ENCODE measurements around the gene ATP5MK.
A peak's percentile ranks its signal among the peaks of the same experiment; 100 is the strongest.
"Not testable (repeated sequence)": the region's sequence is repeated elsewhere in the genome, so short reads cannot be mapped to it uniquely, and the experiment has no call there.

ATP5MK gene

DNA sequence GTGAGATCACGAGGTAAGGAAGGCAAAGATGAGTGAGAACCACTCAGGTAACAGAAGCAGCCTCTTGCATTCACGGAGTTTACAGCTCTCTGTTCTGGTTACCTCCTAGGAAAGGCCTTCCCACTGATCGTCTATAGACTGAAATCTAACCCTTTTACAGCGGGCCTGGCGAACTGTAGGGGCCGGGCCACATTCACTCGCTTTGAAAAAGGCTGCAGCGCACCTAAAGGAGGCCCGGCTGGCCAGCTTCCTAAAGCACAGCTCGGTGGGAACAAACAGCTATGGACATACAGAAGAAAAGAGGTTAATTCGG, 565 bp downstream of the ATP5MK start:
- DNase-seq = peak in 1 of 2 experiments; percentile 4

DNA sequence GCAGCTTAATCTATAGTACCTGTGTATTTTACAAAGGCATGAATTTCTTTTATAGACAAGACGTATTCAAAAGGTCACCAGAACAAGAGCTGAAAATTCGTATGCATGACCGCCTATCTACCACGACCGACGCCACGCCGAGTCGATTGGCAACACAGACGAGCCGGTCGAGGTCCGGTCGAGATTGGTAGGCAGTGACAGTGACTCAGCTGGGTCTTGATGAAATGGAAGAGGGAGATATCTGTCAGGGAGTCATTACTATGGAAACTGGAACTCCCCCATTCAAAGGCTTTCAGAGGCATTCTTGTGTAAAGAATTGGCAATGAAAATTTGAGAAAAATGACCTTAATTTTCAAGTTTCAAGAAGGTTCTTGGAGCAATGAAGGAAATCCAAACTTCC, 2.1 kb downstream of the ATP5MK start:
- no peak for DNase-seq

DNA sequence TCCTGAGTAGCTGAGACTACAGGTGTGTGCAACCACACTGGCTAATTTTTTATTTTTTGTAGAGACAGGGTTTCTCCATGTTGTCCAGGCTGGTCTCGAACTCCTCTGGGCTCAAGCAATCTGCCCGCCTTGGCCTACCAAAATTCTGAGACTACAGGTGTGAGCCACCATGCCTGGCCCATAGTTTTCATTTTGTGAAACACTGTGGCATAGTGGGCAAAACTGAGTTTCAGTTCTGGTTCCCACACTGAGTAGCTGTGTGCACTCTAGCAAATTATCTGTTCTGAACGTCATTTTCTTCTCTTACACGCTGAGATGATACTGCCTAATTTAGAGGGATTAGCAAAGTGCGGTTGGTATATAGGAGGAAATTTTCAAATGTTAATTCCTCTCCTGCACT, 13.5 kb downstream of the ATP5MK start:
- DNase-seq = no peak

DNA sequence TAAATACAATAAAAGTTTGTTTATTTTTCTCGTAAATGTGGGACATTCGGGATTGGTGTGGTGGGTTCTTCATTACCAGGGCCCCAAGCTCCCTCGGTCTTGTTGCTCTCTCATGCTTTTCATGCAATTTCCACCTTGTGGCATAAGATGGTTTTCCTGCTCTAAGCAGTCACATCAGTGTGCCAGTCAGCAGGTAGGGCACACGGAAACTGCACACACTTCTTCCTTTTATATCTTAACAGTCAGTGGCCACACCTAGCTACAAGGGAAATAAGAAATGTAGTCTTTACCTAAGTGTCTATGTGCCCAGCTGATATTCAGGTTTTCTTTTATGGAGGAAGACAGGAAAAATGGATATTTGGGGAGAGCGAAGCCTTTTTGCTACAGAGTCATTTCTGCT, 22.0 kb downstream of the ATP5MK start:
- no peak for DNase-seq

DNA sequence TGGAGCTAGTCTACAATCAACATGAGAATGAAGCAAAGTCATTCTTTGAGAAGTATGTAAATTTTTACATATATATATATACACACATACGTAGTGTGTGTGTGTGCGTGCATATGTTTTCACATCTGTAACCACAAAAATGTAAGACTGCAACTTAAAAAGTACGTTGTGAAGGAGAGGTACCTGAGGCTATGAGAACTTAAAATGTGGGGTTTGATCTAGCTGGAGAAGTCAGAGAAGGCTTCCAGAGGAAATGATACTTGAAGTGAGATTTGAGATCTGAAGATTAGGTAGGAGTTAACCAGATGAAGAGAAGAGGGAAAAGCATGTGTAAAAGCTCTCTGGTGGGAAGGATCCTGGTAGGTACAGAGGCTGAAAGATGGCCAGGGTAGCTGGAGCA, 22.7 kb downstream of the ATP5MK start:
- DNase-seq = no peak

DNA sequence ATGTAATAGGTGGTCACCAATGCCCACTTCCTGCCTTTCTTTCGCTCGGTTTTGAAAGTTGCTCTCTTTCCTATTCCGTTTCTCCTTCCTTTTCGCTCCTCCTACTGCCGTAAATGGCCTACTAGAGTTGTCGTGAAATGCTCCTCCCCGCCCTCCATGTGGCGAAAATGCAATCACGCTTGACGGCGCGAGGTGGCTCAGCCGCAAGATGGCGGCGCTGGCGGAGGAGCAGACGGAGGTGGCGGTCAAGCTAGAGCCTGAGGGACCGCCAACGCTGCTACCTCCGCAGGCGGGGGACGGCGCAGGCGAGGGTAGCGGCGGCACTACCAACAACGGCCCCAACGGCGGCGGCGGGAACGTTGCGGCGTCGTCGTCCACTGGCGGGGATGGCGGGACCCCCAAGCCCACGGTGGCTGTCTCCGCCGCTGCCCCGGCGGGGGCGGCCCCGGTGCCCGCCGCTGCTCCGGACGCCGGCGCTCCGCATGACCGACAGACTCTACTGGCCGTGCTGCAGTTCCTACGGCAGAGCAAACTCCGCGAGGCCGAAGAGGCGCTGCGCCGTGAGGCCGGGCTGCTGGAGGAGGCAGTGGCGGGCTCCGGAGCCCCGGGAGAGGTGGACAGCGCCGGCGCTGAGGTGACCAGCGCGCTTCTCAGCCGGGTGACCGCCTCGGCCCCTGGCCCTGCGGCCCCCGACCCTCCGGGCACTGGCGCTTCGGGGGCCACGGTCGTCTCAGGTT, 28.3 kb downstream of the ATP5MK start, which contains the start of gene TAF5:
Gene TAF5 (plus strand): TSS at position 195 of the 737 bp plus-strand sequence. CDS start 14 bp downstream, at position 209.
- peak; percentile 78 to 86 for DNase-seq

DNA sequence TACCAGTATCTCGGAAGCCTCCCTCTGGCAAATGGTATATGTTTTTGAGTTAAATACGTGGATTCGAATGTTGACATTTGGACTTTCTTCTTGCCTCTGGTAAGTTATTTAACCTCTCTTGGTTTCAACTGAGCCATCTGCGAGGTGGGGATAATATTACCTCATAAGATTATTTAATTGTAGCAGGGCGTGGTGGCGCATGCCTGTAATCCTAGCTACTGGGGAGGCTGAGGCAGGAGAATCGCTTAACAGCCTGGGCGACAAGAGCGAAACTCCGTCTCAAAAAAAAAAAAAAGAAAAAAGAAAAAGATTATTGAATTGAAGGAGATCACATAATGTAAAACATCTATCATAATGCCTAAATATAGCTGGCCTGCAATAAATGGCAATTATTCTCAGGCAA, 28.9 kb downstream of the ATP5MK start:
- no peak for DNase-seq

DNA sequence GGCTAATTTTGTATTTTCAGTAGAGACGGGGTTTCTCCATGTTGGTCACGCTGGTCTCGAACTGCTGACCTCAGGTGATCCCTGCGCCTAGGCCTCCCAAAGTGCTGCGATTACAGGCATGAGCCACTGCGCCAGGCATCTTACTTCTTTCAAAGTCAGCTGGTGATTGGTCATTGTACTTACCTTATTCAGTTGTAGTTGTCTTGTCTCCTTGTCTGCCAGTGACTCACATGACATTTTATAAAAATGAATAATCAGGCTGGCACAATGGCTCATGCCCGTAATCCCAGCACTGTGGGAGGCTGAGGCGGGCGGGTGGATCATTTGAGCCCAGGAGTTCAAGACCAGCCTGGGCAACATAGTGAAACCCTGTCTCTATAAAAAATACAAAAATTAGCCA, 35.5 kb downstream of the ATP5MK start:
- DNase-seq = not testable (repeated sequence)

DNA sequence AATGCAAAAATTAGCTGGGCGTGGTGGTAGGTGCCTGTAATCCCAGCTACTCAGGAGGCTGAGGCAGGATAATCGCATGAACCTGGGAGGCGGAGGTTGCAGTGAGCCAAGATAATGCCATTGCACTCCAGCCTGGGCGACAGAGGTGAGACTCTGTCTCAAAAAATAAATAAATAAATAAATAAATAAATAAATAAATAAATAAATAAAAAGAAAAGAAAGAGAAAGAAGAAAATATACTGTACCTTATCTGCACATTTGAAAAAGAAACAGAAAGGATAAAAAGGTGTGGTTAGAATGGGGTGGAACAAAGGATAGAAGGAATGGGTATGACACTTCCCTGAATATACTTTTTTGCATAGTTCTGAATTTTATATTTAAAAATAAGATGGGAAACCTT, 36.8 kb downstream of the ATP5MK start:
- DNase-seq = not testable (repeated sequence)

DNA sequence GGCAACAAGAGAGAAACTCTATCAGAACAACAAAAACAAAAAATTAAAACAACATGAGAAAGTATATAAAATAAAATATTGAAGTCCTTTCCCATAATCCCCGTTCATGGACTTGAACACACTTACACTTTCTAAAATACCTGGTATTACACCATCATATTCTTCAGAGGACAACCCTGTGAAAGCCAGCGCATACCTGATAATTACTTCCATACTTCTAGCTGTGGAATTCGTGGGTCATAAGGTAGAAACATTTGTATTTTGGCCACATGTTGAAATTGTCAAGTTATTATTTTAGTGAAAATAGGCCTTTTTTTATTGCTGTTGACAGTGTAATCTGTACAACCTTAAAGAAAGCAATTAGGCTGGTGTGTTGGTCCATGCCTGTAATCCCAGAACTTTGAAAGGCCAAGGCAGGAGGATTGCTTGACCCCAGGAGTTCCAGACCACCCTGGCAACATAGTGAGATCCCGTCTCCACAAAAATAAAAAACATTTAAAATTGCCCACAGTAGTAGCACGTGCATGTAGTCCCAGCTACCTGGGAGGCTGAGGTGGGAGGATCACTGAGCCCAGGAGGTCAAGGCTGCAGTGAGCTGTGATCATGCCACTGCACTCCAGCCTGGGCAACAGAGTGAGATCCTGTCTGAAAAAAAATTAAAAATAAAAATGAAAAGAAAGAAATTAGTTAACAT, 40.2 kb downstream of the ATP5MK start:
- no peak for DNase-seq

DNA sequence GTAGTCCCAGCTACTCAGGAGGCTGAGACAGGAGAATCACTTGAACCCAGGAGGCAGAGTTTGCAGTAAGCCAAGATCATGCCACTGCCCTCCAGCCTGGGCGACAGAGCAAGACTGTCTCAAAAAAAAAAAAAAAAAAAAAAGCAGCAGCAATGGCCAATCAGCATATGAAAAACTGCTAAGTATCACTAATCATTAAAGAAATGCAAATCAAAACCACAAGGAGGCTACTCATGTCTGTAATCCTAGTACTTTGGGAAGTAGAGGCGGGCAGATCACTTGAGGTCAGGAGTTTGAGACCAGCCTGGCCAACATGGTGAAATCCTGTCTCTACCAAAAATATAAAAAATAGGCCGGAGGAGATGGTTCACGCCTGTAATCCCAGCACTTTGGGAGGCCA, 41.7 kb downstream of the ATP5MK start:
- DNase-seq = not testable (repeated sequence)

DNA sequence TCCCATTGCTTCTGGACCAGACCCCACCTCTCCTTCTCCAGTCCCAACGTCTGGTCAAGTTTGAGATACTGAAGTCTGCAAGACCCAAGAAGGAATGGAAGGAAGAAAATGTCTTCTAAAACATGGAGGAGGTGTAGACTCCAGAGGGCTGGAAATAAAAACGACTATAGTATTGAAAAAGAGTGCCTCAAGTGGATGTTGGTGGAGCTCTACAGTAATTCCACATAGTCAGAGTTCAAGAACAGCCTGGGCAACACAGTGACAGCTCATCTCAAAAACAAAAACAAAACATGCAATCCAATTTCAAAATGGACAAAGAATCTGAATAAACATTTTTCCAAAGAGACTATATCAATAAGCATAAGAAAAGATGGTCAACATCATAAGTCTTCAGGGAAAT, 43.0 kb downstream of the ATP5MK start:
- DNase-seq = no peak

DNA sequence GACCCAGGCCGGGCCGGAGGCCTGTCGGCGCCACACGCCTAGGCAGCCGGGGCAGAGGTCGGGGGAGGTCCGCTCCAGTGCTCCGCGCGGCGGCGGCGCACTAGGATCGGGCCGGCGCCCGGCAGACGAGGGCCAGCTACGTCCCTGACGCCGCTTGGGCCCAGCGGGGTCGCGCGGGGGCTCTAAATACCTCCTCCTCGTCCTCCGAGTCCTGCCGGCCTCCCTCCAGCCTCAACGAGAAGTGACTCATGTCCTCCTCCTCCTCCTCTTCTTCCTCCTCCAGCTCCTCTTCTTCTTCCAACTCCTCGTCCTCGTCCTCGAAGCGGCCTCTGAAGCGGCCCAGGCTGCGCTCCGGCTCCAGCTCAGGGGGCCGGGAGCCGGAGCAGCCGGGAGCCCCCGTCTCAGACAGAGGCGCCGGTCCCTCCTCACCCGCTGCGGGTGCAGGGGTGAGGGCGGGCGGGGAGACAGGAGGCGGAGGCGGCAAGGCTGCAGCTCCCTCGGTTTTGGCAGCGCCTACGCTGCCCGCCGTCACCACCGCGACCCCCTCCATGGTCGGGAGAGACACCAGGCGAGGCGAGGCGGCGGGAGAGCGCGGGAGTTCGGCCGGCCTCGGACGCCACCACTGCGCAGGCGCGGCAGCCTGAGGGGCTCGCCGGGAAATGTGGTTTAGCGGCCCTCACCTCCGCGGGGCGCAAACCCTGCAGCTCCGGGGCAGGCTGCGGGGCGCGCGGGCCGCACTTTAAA, 45.6 kb downstream of the ATP5MK start, which contains the start of gene PCGF6:
Gene PCGF6 (minus strand): TSS at position 624 of the 744 bp plus-strand sequence. CDS start 74 bp downstream, at position 550.
- peak; percentile 58 to 73 for DNase-seq

DNA sequence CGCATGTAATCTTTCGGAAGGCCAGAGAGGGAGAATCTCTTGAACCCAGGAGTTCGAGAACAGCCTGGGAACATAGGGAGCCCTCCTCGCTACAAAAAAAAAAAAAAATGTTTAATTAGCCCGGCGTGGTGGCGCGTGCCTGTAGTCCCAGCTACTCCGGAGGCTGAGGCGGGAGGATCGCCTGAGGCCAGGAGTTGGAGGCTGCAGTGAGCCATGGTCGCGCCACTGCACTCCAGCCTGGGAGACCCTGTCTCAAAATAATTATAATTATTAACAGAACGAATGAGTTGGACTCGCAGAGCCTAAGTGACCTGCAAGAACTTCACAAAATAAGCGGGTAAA, 46.1 kb downstream of the ATP5MK start:
- no peak for DNase-seq

Measured in stimulated activated CD4-positive, alpha-beta T cell treated with anti-CD3 and anti-CD28 coated beads, Interleukin-4, amount 100 ng/mL, for 4 hours (primary cell).